GM19240 (cell line): Measurements from ENCODE around the gene RNF168.
"Not testable (repeated sequence)": the region's sequence is repeated elsewhere in the genome, so short reads cannot be mapped to it uniquely, and the experiment has no call there.

Source experiments
- DNase-seq: peaks from one replicate; pipeline ENCODE4 v3.0.0; 2011; ENCODE audit warnings: low spot score; ENCODE audit not compliant: insufficient read length

The RNF168 gene

GRCh38 chr3:196514913-196515621 is 11.5 kb upstream of the RNF168 start, which contains the start of gene SMCO1:
Gene SMCO1, minus strand, starts transcription at chr3:196515346. Its CDS starts 137 bp downstream, at chr3:196515209.
- DNase-seq, result no peak

GRCh38 chr3:196514350-196514716 is 10.8 kb upstream of the RNF168 start:
- no peak for DNase-seq

- no peak for DNase-seq
Measured at GRCh38 chr3:196513697-196514349, 10.3 kb upstream of the RNF168 start.

GRCh38 chr3:196511646-196512425 is 8.3 kb upstream of the RNF168 start:
- DNase-seq, result not testable (repeated sequence)

- not testable (repeated sequence) for DNase-seq
Measured at GRCh38 chr3:196511108-196511507, 7.5 kb upstream of the RNF168 start.

GRCh38 chr3:196506687-196507086 is 3.1 kb upstream of the RNF168 start:
- DNase-seq, result no peak

- no peak for DNase-seq
Measured at GRCh38 chr3:196504556-196504955, 988 bp upstream of the RNF168 start.

- not testable (repeated sequence) for DNase-seq
Measured at GRCh38 chr3:196504077-196504398, 470 bp upstream of the RNF168 start.

- DNase-seq, result no peak
Measured at GRCh38 chr3:196502775-196503195, 783 bp downstream of the RNF168 start.

- DNase-seq, result no peak
Measured at GRCh38 chr3:196501316-196502044, 2.1 kb downstream of the RNF168 start.

- DNase-seq, result no peak
Measured at GRCh38 chr3:196499807-196500524, 3.6 kb downstream of the RNF168 start.

- no peak for DNase-seq
Measured at GRCh38 chr3:196499061-196499460, 4.5 kb downstream of the RNF168 start.

- DNase-seq, result no peak
Measured at GRCh38 chr3:196498297-196498696, 5.3 kb downstream of the RNF168 start.

GRCh38 chr3:196496183-196496582 is 7.4 kb downstream of the RNF168 start:
- DNase-seq, result no peak

- DNase-seq, result no peak
Measured at GRCh38 chr3:196493292-196493691, 10.3 kb downstream of the RNF168 start.

- no peak for DNase-seq
Measured at GRCh38 chr3:196492080-196492479, 11.5 kb downstream of the RNF168 start.

GRCh38 chr3:196489747-196490146 is 13.8 kb downstream of the RNF168 start:
- DNase-seq, result no peak

GRCh38 chr3:196486263-196486662 is 17.3 kb downstream of the RNF168 start:
- no peak for DNase-seq

- DNase-seq, result no peak
Measured at GRCh38 chr3:196477678-196478077, 25.9 kb downstream of the RNF168 start.

GRCh38 chr3:196472286-196472685 is 31.3 kb downstream of the RNF168 start:
- DNase-seq, result no peak

GRCh38 chr3:196471551-196471950 is 32.0 kb downstream of the RNF168 start:
- DNase-seq, result no peak
